T1000 (cell line): ENCODE data around the gene KRTAP10-8.
"Not testable (repeated sequence)": the region's sequence is repeated elsewhere in the genome, so short reads cannot be mapped to it uniquely, and the experiment has no call there.

Experiments
- DNase-seq: peaks from one replicate; lab custom pipeline; 2025; ENCODE audit warnings: mixed read lengths; lab: John Stamatoyannopoulos, UW

Gene KRTAP10-8

DNA sequence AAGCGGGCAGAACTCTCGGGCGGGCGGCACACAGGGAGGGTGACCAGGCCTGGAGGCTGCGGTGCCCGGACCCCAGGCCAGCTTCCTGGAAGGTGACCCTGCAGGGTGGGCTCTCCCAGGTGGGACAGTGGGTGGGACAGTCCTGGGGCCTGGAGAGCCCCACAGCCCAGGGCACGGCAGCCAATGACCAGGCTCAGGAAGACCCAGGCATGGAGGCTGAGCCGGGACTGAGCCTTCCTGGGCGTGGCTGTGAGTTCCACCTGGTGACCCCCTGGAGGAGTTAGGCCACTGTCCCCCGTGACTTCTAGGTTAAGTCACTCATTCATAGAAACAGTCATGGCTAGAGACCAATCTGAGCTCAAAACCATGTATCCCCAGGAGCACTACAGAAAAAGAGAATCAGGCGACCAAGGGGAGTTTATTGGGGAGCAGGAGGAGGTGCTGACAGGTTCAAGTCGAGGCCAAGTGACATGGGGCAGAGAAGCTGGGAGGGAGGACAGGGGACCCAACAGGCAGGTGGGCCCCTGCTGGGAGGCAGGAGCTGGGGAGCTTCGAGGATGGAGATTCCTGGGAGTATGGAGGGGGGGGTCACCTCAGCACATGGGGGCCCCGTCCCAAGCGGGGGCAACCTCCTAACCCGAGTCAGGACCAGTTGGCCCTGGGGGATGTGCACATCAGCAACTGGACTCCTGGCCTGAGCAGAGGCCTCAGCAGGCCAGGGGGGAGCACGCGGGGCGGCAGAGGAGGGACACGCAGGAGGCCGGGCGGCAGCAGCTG is 32.6 kb upstream of the KRTAP10-8 start:
- no peak for DNase-seq

DNA sequence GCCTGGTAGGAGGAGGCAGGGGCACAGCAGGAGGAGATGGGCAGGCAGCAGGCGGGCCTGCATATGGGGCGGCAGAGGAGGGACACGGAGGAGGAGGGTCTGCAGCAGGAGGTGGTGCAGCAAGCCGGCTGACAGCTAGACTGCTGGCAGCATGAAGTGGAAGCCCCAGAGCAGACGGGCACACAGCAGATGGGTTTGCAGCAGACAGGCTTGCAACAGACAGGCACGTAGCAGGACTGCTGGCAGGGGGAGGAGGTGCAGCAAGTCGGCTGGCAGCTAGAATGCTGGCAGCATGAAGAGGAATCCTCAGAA is 32.1 kb upstream of the KRTAP10-8 start:
- no peak for DNase-seq

DNA sequence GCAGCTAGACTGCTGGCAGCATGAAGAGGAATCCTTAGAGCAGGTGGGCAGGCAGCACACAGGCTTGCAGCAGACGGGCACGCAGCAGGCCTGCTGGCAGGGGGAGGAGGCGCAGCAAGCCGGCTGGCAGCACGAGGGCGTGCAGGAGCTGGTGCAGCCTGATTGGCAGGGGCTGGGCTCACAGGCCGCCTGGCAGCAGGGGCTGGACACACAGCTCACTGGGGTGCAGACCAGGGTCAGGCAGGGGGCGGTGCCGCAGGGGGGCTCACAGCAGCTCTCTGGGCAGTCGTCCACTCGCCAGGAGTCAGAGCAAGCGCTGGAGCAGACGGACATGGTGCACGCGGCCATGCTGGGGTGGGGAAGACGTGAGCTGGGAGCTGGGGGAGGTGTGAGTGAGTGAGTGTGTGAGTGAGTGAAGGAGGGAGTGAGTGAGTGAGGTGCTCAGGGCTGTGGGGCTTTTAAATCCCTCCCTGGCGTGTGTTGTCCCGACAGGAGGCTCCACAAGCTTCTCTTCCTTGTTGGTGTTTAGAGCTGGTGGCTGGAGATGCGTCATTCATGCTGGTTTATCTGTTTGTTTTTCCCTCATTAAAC is 31.6 kb upstream of the KRTAP10-8 start, which contains the start of gene KRTAP10-5:
Gene KRTAP10-5, minus strand, starts transcription at position 374 of the 591 bp plus-strand sequence. Its CDS starts 26 bp downstream, at position 348.
- DNase-seq = not testable (repeated sequence)

DNA sequence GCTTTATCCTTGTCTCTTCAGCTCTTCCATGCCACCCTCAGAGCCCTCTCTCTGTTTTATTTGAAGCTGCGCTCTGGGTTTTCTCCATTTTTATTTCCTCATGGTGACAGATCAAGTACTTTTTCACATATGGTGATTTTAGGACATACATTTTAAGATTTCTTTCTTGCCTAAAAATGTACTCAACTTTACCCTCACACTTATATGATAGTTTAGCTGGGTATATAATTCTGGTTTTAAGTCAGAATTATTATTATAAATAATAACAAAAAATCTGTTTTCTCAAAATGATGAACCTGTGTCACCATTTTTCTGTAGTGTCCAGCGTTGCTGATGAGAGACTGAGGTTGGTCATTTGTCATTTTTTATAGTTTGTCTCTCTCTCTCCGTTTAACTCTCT is 30.7 kb upstream of the KRTAP10-8 start:
- no peak for DNase-seq

DNA sequence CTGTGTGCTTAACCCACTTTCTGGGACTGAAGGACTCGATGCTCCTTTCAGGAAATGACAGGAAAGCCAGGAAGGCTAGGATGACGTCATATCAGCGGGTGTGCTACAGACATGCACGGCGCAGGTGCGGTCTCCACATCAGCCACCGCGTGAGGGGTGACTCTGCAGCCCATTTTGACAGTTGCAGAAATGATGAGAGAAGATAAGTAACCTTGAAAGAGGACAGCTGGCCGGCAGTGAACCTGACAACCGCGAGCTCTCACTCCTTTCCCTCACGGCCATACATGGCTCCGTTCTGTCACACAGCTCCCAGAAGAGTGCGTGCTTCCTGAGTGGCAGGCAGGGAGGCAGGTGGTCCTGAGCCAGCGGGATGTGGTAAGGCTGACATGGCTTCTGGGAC is 29.8 kb upstream of the KRTAP10-8 start:
- no peak for DNase-seq

DNA sequence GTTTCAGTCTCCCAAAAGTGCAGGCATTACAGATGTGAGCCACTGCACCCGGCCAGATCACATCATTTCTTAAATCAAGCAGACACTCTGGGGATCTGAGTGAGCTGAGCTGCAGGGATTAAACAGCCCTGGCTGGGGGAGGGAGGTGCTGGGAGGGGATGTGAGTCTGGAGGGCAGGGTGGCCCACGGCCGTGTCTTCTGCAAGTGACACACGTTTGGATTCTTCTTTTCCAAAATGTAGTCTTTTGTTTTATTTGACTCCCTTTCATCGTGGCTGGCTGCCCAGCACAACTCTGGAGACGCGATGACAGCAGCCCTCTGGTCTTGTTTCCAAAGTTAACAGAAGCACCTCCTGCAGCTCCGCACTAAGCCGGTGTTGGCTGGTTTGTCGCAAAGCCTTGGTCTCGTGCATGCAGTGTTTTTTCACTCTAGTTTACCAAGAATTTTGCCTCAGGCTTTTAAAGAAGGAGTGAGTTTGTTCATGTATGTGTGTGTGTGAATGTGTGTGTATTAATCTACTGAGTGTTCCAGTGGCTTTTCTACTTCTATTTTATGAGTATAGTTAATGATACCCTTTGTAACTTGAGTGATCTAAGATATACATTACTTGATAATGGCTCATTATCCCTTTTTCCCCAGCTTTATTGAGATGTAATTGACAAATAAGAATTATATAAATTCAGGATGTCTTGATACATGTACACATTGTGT is 28.6 kb upstream of the KRTAP10-8 start:
- DNase-seq = no peak

DNA sequence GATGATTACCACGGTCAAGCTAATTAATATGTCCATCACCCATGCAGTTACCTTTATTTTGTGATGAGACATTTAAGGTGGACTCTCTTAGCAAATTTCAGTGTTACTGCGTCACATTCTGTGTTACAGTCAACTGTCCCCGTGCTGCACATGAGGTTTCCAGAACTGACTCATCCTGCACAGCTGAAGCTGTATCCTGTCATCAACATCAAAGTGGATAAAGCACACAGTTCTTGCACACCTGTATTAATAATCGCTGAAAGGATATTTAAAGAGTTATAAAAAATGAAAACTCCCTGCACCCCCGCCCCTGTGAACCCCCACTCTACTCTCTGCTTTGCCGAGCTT is 28.1 kb upstream of the KRTAP10-8 start:
- no peak for DNase-seq

DNA sequence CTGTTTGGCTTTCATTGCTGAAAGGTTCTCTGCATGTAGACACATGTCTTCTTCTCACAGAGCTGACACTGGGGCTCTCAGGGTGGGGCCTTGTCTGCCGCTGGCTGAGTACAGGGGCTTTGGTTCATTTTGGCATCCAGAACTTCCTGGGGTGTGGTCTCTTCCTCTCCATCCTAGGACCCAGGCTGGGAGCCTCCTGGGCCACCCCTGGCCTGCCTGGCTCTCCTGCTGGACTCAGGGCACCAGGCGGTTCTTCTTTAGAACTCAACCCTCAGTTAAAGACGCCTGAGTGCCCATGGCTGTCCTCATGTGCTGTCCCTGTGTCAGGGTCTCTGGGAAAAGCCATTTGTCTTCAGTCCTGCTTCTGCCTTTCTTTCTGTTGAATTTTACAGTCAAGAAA is 26.0 kb upstream of the KRTAP10-8 start:
- no peak for DNase-seq

DNA sequence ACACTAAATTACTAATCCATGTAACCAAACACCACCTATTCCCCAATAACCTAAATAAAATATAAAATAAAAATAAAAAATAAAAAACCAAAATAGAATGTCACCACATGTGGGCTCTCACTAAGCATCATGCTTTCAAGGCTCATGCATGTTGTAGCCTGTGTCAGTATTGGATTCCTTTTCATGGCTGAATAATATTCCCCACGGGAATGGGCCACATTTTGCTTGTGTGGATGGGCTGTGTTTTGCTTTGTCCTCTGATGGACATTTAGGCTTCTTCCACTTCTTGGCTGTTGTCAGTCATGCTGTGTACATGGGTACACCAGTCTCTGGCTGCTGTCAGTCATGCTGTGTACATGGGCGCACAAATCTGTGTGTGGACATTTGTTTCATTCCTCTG is 22.8 kb upstream of the KRTAP10-8 start:
- DNase-seq = no peak

DNA sequence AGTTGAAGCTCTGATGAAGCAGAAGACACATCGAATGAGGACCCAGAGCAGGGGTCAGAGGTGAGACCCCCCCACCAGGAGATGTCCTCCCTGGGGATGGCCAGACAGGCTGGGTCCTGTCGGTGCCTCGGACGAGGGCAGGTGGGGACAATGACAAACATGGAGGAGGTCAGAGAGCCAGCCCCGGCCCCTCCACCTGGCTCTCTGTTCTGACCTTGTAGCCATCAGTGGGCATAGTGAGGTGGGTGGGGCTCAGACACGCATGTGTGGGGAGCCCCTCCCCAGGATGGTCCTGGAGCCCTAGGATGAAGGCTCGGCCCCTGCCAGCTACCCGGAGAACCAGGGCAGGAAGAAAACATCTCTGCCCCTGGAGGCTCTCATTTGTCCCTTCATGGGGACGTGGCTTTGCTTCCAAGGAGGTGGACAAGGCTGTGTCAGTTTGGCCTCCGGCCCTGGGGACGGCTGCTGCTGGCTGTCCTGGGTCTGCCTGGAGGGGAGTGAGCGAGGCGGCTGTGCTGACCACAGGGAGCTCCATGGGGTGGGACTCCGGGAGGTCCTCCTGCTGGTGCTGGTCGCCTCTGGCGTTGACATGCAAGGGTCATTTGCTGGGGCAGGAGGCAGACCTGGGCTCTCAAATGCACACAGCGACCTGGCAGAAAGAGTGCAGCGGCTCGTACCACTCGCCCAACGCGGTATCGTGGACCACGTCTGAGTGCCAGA is 22.1 kb upstream of the KRTAP10-8 start:
- DNase-seq = no peak

DNA sequence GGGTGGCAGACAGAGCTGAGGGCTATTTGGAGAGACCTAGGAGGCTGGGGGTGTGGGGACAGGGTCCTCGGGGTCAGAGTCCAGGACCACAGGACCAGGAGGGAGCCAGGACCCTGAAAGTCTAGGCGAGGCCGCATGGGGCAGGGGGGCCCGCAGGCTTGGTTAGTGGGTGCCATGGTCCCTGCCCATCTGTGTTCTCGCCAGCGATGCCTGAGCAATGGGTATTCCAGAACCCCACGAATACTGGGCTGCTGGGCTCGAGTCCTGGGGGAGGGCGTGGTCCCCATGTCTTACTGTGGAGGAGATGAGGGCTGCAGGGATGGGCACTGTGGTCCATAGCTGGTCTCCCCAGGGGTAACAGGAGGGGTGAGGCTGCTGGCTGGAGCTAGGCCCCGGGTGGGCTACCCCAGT is 21.6 kb upstream of the KRTAP10-8 start:
- DNase-seq = no peak

DNA sequence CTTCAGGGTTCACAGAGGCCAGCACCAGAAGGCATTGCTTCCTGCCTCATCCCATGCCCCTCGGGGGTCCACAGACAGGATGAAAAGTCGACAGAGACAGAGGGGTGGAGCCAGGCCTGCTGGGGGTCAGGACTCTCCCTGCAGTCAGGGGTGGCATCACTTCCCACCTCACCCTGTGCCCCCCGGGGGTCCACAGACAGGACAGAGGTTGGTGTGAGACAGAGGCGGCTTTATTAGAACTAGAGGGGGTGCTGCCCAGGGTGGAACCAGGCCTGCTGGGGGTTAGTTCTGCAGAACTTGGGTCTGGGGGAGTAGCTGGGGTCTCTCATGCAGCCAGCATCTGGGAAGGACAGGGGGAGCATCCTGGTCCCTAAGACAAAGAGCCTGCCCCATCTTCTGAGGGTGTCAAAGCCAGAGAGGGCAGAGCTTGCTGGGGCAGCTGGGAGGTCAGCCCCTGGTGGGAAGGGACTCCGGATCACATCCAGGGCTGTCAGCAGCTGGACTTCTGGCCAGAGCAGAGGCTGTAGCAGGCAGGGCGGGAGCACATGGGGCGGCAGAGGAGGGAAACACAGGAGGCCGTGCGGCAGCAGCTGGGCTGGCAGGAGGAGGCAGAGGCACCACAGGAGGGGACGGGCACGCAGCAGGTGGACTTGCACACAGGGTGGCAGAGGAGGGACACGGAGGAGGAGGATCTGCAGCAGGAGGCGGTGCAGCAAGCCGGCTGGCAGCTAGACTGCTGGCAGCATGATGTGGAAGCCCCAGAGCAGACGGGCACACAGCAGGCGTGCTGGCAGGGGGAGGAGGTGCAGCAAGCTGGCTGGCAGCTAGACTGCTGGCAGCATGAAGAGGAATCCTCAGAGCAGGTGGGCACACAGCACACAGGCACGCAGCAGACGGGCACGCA is 20.7 kb upstream of the KRTAP10-8 start:
- not testable (repeated sequence) for DNase-seq

DNA sequence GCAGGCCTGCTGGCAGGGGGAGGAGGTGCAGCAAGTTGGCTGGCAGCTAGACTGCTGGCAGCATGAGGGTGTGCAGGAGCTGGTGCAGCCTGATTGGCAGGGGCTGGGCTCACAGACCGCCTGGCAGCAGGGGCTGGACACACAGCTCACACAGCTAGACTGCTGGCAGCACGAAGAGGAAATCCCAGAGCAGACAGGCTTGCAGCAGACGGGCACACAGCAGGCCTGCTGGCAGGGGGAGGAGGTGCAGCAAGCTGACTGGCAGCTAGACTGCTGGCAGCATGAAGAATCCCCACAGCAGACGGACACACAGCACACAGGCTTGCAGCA is 20.1 kb upstream of the KRTAP10-8 start:
- DNase-seq = not testable (repeated sequence)

DNA sequence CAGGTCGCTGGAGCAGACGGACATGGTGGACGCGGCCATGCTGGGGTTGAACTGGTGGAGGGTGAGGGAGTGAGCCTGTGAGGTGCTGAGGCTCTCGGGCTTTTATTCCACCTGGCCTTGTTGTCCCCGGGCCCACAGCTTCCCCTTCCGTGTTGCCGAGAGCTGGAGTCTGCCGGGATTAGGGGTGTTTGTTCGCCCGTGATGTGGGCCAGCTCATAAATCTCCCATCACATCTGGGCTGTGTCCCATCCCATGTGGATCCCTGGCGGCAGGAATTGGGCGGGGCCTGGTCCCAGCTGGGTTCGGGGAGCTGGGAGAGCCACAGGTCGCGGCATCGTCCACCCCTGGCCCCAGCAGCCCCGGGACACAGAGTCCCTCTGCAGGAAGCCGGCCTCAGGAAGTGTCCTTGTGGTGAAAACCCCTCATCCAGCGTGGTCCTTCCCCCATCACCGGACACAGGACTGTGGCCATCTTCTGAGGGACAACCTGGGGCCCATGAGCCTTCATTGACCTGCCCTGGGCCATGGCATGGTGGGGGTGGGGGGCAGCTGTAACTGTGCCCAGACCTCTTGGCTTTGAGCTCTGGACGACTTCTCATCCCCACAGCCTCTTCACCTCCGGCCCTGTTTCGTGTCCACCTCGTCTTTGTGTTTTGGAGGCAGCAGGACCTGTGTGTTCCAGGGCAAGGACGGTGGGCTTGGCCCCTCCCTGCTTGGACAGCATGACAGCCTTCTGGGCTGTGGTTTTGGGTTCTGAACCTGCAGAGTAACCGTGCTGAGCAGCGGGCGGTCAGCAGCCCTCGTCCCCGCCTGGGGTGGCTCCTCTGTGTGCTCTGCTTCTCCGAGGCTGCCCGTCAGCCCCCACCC is 19.2 kb upstream of the KRTAP10-8 start, which contains the start of gene KRTAP10-6:
Gene KRTAP10-6, minus strand, starts transcription at position 60 of the 866 bp plus-strand sequence. Its CDS starts 21 bp downstream, at position 39.
- DNase-seq = no peak

DNA sequence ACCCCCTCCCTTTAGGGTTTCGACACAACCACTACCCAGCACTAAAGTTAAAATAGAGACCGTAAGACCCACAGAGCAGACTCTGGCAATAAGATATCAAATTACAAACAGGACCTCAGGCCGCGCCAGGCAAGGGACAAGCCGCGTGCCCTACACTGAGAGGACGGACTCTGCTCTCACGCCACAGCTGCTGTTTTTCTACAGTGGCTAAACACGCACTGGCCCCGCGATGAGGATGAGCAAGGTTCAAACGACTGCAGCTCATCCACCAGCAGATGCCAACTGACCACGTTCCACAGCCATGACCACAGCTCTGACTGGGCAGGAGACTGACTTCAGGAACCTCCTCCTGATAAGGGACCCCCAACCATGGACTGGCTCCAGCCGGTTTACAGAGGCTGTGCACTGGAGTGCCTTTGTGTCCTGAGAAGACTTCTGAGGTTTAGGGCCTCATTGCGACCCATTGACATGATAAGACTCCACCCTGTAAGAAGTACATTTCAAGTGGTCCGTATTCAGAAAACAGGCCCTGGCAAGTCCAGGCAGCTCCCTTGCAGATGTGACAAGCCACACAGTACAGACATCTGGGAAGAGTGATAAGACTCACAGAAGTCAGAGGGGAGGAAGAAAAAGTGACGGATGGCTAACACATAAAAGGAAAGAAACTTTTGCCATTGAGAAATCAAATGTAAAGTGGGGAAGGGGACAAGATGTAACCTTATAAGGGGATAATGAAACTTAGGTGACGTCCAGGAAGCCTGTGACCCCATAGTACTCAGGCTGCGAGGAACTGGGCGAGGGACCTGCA is 18.1 kb upstream of the KRTAP10-8 start:
- DNase-seq = no peak

DNA sequence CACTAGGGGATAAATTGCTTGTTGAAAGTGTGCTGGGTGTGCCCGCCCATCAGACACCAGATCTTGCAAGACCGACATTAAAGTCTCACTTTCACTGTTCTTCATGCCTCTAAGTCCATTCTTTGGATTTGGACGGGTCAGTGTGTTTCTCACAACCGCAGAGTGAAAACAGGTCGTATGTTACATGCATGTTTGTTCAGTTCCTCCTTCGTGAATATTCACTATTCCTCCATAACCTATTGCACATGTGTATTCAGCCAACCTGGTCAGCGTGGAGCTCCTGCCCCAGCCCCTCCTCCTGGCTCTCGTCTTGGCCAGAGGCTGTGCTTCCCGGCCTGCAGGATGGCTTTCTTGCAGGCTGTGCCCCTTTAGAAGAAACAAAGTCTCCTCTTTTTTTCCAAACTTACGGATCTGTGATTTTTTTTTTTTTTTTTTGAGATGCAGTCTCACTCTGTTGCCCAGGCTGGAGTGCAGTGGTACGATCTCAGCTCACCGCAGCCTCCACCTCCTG is 17.4 kb upstream of the KRTAP10-8 start:
- DNase-seq = no peak

DNA sequence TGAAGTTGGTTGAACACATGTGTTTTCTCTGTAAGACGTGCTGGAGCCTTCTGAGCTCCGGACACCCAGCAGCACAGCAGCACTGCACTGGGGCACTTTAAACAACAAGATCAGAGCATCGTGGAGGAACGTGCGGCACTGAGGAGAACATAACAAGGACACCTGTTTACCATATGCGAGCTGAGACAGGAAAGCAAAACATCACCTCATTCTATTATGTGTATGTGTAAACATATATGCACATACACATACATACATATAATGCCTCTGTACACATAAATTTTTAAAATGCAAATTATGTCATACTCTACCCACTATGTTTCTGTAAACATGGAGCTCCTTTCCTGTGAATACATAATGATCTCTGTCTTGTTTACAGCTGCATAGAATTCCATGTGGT is 16.4 kb upstream of the KRTAP10-8 start:
- no peak for DNase-seq

DNA sequence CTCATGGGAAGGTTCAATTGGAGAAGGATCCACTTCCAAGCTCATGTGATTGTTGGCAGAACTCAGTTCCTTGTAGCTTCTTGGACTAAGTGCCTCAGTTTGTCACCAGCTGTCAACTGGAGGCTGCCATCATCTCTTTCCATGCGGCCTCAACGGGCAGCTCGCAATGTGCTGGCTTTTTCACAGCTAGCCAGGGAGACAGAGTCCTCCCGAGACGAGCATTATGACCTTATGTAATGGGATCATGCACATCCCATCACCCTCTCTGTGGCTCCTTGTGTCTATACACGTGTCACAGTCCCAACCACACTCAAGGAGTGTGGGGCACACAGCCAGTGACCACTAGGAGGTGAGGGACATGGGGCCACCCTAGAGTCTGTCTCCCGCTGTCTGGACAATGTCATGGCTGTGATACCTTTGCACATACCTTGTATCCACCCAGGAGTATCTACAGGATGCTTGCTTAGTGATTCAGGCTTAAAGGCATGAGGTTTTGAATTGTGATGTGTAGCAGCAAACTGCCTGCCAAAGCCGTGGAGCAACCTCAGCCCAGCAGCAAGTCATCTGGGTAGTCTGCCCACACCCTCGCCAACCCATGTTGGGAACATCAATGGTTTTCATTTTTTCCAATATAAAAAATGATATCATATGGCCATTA is 15.7 kb upstream of the KRTAP10-8 start:
- DNase-seq = no peak

DNA sequence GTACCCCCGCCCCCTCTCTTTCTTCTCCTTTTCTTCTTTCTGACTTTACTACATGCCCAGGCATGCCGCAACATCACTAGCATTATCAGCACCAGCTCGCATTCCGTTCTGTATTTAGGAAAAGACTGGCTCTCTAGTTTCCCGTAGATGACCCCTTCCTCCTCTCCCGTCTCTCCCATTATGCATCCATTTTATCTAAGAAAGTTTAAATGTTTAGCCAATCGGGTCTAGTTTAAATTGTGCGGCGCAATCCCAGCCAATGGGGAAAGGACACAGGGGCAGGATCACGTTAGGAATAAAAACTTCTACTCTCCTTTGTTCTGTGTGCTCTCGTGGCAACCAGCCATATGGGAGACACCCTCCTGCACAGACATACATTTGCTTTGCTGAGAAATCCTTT is 13.8 kb upstream of the KRTAP10-8 start:
- no peak for DNase-seq
